SK-N-SH treated with all-trans-retinoic acid at 6 μM for 48 hours (cell line): Measurements from ENCODE around the gene CCDC106.

Experiments used
- ATAC-seq: fragments of 200-7000 bp; cut with Tn5 transposase; 3 replicates; pipeline ENCODE4 v1.9.1; 2020; ENCODE audit warnings: mild to moderate bottlenecking, moderate library complexity
- BACH2 ChIP-seq: fragments of 250-450 bp; sonication (Bioruptor Pico); IDR thresholded peaks from 2 replicates; pipeline ENCODE4 v1.9.0; 2021; ENCODE audit warnings: mild to moderate bottlenecking, borderline replicate concordance
- CSRNP3 ChIP-seq: fragments of 250-450 bp; sonication (Bioruptor Pico); IDR thresholded peaks from 2 replicates; pipeline ENCODE4 v1.5.1; 2021; ENCODE audit warnings: mild to moderate bottlenecking, moderate library complexity
- ESRRG ChIP-seq: fragments of 250-450 bp; sonication (Bioruptor Pico); IDR thresholded peaks from 2 replicates; pipeline ENCODE4 v1.6.1; 2021; ENCODE audit warnings: mild to moderate bottlenecking
- GLIS3 ChIP-seq: fragments of 250-450 bp; sonication (Bioruptor Pico); IDR thresholded peaks from 2 replicates; pipeline ENCODE4 v1.5.0; 2020; ENCODE audit warnings: mild to moderate bottlenecking, moderate library complexity
- ISL1 ChIP-seq: fragments of 250-450 bp; sonication (Bioruptor Pico); IDR thresholded peaks from 2 replicates; pipeline ENCODE4 v2.1.2; 2022; ENCODE audit warnings: mild to moderate bottlenecking, moderate library complexity
- OSR1 ChIP-seq: fragments of 250-450 bp; sonication (Bioruptor Pico); IDR thresholded peaks from 2 replicates; pipeline ENCODE4 v1.8.0; 2022; ENCODE audit warnings: moderate library complexity, mild to moderate bottlenecking, inconsistent platforms
- PATZ1 ChIP-seq: fragments of 250-450 bp; sonication (Bioruptor Pico); IDR thresholded peaks from 2 replicates; pipeline ENCODE4 v1.8.0; 2020; ENCODE audit warnings: mild to moderate bottlenecking, moderate library complexity, borderline replicate concordance
- PPARA ChIP-seq: fragments of 250-450 bp; sonication (Bioruptor Pico); IDR thresholded peaks from 2 replicates; pipeline ENCODE4 v1.5.0; 2020; ENCODE audit warnings: mild to moderate bottlenecking, borderline replicate concordance
- TCF4 ChIP-seq: fragments of 250-450 bp; sonication (Bioruptor Pico); IDR thresholded peaks from 2 replicates; pipeline ENCODE4 v1.8.0; 2021; ENCODE audit warnings: mild to moderate bottlenecking, moderate library complexity, borderline replicate concordance
- TOX ChIP-seq: fragments of 250-450 bp; sonication (Bioruptor Pico); IDR thresholded peaks from 2 replicates; pipeline ENCODE4 v1.8.0; 2021; ENCODE audit warnings: mild to moderate bottlenecking, moderate library complexity, borderline replicate concordance
- TSHZ2 ChIP-seq: fragments of 250-450 bp; sonication (Bioruptor Pico); IDR thresholded peaks from 2 replicates; pipeline ENCODE4 v1.5.0; 2020; ENCODE audit warnings: mild to moderate bottlenecking, moderate library complexity
- ZNF565 ChIP-seq: fragments of 450-650 bp; formaldehyde crosslinking; conservative IDR thresholded peaks from 2 replicates; pipeline ENCODE4 v1.5.0; 2020; ENCODE audit warnings: low read depth, mild to moderate bottlenecking, moderate library complexity
- ZNF70 ChIP-seq: fragments of 450-650 bp; formaldehyde crosslinking; IDR thresholded peaks from 2 replicates; pipeline ENCODE4 v1.5.0; 2020; ENCODE audit warnings: mild to moderate bottlenecking, moderate library complexity
- ZNF8 ChIP-seq: fragments of 450-650 bp; formaldehyde crosslinking; IDR thresholded peaks from 2 replicates; pipeline ENCODE4 v1.5.0; 2020; ENCODE audit warnings: mild to moderate bottlenecking, moderate library complexity
- TF ChIP-seq, protein P1 (sequence below): fragments of 250-450 bp; sonication (Bioruptor Pico); IDR thresholded peaks from 2 replicates; pipeline ENCODE4 v1.8.0; 2021; ENCODE audit warnings: low read depth, mild to moderate bottlenecking, moderate library complexity, borderline replicate concordance
- TF ChIP-seq, protein P2 (sequence below): fragments of 250-450 bp; sonication (Bioruptor Pico); IDR thresholded peaks from 2 replicates; pipeline ENCODE4 v1.5.1; 2020; ENCODE audit warnings: low read depth, mild to moderate bottlenecking, moderate library complexity

The CCDC106 gene

DNA sequence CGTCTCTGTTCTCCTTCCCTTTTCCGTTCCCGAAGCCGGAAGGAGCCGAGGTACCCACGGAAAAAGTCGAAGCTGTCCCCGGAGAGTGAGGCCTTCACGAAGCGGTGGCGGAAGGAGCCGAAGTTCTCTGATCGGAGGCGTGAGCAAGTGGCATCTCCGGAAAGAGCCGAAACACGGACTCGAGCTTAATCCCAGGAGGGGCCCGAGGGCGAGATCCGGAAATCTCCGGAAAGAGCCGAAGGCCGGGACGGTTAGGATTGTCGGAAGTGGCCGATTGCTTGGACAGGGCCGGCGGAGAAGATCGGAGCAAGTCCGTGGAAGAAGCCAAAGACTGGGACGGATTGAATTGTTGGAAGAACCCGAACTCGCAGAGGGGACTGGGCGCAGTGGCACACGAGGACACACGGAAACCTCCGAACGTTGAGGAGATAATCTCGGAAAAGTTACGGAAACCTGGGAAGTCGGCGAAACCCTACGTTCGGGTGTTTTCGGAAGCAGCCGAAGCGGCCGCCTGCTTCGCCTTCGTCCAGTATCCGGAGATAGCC lies 6.4 kb downstream of the CCDC106 start:
- TF ChIP-seq TSHZ2 (CRISPR knock-in tag) (no peak), ZNF8 (CRISPR knock-in tag) (no peak), TCF4 (no peak), ESRRG (CRISPR knock-in tag) (no peak), GLIS3 (CRISPR knock-in tag) (no peak), ZNF70 (no peak), TOX (CRISPR knock-in tag) (no peak), OSR1 (no peak), BACH2 (no peak), ISL1 (CRISPR knock-in tag) (no peak), ZNF565 (CRISPR knock-in tag) (no peak)
- TF ChIP-seq, protein P1, sequence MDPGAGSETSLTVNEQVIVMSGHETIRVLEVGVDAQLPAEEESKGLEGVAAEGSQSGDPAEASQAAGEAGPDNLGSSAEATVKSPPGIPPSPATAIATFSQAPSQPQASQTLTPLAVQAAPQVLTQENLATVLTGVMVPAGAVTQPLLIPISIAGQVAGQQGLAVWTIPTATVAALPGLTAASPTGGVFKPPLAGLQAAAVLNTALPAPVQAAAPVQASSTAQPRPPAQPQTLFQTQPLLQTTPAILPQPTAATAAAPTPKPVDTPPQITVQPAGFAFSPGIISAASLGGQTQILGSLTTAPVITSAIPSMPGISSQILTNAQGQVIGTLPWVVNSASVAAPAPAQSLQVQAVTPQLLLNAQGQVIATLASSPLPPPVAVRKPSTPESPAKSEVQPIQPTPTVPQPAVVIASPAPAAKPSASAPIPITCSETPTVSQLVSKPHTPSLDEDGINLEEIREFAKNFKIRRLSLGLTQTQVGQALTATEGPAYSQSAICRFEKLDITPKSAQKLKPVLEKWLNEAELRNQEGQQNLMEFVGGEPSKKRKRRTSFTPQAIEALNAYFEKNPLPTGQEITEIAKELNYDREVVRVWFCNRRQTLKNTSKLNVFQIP (CRISPR knock-in tag): no peak
- TF ChIP-seq, protein P2, sequence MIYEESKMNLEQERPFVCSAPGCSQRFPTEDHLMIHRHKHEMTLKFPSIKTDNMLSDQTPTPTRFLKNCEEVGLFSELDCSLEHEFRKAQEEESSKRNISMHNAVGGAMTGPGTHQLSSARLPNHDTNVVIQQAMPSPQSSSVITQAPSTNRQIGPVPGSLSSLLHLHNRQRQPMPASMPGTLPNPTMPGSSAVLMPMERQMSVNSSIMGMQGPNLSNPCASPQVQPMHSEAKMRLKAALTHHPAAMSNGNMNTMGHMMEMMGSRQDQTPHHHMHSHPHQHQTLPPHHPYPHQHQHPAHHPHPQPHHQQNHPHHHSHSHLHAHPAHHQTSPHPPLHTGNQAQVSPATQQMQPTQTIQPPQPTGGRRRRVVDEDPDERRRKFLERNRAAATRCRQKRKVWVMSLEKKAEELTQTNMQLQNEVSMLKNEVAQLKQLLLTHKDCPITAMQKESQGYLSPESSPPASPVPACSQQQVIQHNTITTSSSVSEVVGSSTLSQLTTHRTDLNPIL (CRISPR knock-in tag): no peak
- peak; percentile 88 for ATAC-seq

GRCh38 chr19:55654868-55655647 lies 7.0 kb downstream of the CCDC106 start, which contains the start of gene U2AF2:
Gene U2AF2 (plus strand): TSS chr19:55655035. CDS start chr19:55655105, 70 bp downstream.
- ATAC-seq: peak; percentile 60
- TF ChIP-seq, protein P1 (CRISPR knock-in tag): no peak
- TF ChIP-seq PATZ1 (CRISPR knock-in tag): no peak
- TF ChIP-seq CSRNP3: no peak
- TF ChIP-seq ZNF70: no peak
- no peak for TF ChIP-seq ZNF565 (CRISPR knock-in tag)
- TF ChIP-seq TSHZ2 (CRISPR knock-in tag): no peak
- TF ChIP-seq PPARA (CRISPR knock-in tag): no peak
- TF ChIP-seq, protein P2 (CRISPR knock-in tag): no peak
- TF ChIP-seq ZNF8 (CRISPR knock-in tag): no peak
- no peak for TF ChIP-seq ESRRG (CRISPR knock-in tag)
